HG03520 (cell line): Measurements from ENCODE around the gene MED16.
A peak's percentile ranks its signal among the peaks of the same experiment; 100 is the strongest.

Experiments used
- ATAC-seq: cut with Tn5 transposase; IDR thresholded peaks from one replicate; pipeline ENCODE4 v1.9.1; 2021; ENCODE audit warnings: mild to moderate bottlenecking, moderate library complexity; ENCODE audit not compliant: unreplicated experiment

Gene MED16

GRCh38 chr19:892894-893689, at the start of gene MED16, which contains the start of gene RNU6-9:
Gene MED16 (minus strand): TSS chr19:893187. CDS start chr19:891131, 2,056 bp downstream.
Gene RNU6-9 (plus strand): TSS chr19:893484.
- peak; percentile 77 for ATAC-seq

- no peak for ATAC-seq
These were observed 49.2 kb upstream of the MED16 start for GRCh38 chr19:942133-942645.

- no peak for ATAC-seq
These were observed 48.5 kb upstream of the MED16 start for GRCh38 chr19:941292-942132.

GRCh38 chr19:940591-941291, 47.8 kb upstream of the MED16 start:
- ATAC-seq = no peak

- ATAC-seq = no peak
These were observed 46.9 kb upstream of the MED16 start for GRCh38 chr19:939922-940321.

- ATAC-seq = no peak
These were observed 46.5 kb upstream of the MED16 start for GRCh38 chr19:939439-939838.

- no peak for ATAC-seq
These were observed 45.4 kb upstream of the MED16 start for GRCh38 chr19:938233-938923.

- no peak for ATAC-seq
These were observed 44.3 kb upstream of the MED16 start for GRCh38 chr19:937259-937694.

- no peak for ATAC-seq
These were observed 43.2 kb upstream of the MED16 start for GRCh38 chr19:936175-936546.

- no peak for ATAC-seq
These were observed 42.0 kb upstream of the MED16 start for GRCh38 chr19:934865-935479.

GRCh38 chr19:934197-934840, 41.3 kb upstream of the MED16 start:
- ATAC-seq = no peak

- no peak for ATAC-seq
These were observed 40.5 kb upstream of the MED16 start for GRCh38 chr19:933553-933882.

- no peak for ATAC-seq
These were observed 39.9 kb upstream of the MED16 start for GRCh38 chr19:932648-933552.

- ATAC-seq = no peak
These were observed 39.1 kb upstream of the MED16 start for GRCh38 chr19:931860-932647.

- ATAC-seq = no peak
These were observed 36.9 kb upstream of the MED16 start for GRCh38 chr19:929891-930258.

GRCh38 chr19:929203-929890, 36.4 kb upstream of the MED16 start:
- ATAC-seq = no peak

- ATAC-seq = no peak
These were observed 35.6 kb upstream of the MED16 start for GRCh38 chr19:928471-929202.
